Brain microvascular endothelial cell (primary cell): ENCODE data around the gene ZNF8.

Experiments
- DNase-seq: peaks from one replicate; pipeline ENCODE4 v3.0.0-alpha.2; 2020
- H3K27ac ChIP-seq: fragments of 250-450 bp; sonication (Bioruptor Pico); 2 replicates; pipeline ENCODE4 v1.5.1; 2020; ENCODE audit warnings: mild to moderate bottlenecking, moderate library complexity
- H3K27me3 ChIP-seq: fragments of 250-450 bp; sonication (Bioruptor Pico); replicated peaks from 2 replicates; pipeline ENCODE4 v1.5.1; 2020; ENCODE audit warnings: mild to moderate bottlenecking
- H3K36me3 ChIP-seq: fragments of 250-450 bp; sonication (Bioruptor Pico); replicated peaks from 2 replicates; pipeline ENCODE4 v1.5.1; 2020; ENCODE audit warnings: mild to moderate bottlenecking
- H3K4me3 ChIP-seq: 2 replicates; pipeline ENCODE4 v1.5.1; 2011; ENCODE audit warnings: low read depth, mild to moderate bottlenecking, control low read depth, low read length, moderate library complexity
- in situ Hi-C: cut with HindIII; loops from 2 replicates; pipeline ENCODE4 v1.10.0; 2017; ENCODE audit warnings: low sequenced_read_pairs, low pct_ligation_motif_present
- TF ChIP-seq, protein P1 (sequence below): IDR thresholded peaks from 2 replicates; pipeline ENCODE4 v1.5.1; 2011; ENCODE audit warnings: low read depth, mild to moderate bottlenecking, moderate library complexity, low read length, control low read depth, inconsistent platforms; ENCODE audit errors: missing control alignments

The ZNF8 gene

DNA sequence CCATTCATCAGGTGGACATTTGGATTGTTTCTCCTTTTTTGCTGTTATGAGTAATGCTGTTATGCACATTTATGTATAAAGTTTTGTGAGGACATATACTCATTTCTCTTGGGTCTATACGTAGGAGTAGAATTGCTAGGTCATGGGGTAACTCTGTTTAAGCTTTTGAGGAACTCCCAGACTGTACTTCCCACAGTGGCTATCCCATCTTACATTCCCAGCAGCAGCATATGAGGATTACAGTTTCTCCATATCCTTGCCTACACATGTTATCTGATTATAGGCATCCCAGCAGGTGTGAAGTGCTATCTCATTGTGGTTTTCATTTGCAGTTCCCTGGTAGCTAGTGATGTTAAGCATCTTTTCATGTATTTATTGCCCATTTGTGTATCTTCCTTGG is 53.9 kb downstream of the ZNF8 start:
- DNase-seq, result no peak
- no peak overlapping the region for H3K4me3 ChIP-seq
- H3K36me3 ChIP-seq, result peaks cover 13% of the 10 kb centered on the region
- H3K27ac ChIP-seq, result no peak overlapping the region
- TF ChIP-seq, protein P1, sequence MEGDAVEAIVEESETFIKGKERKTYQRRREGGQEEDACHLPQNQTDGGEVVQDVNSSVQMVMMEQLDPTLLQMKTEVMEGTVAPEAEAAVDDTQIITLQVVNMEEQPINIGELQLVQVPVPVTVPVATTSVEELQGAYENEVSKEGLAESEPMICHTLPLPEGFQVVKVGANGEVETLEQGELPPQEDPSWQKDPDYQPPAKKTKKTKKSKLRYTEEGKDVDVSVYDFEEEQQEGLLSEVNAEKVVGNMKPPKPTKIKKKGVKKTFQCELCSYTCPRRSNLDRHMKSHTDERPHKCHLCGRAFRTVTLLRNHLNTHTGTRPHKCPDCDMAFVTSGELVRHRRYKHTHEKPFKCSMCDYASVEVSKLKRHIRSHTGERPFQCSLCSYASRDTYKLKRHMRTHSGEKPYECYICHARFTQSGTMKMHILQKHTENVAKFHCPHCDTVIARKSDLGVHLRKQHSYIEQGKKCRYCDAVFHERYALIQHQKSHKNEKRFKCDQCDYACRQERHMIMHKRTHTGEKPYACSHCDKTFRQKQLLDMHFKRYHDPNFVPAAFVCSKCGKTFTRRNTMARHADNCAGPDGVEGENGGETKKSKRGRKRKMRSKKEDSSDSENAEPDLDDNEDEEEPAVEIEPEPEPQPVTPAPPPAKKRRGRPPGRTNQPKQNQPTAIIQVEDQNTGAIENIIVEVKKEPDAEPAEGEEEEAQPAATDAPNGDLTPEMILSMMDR, result no peak
- no peaks in the 10 kb centered on the region for H3K27me3 ChIP-seq
- in situ Hi-C loops, result no loop called here

DNA sequence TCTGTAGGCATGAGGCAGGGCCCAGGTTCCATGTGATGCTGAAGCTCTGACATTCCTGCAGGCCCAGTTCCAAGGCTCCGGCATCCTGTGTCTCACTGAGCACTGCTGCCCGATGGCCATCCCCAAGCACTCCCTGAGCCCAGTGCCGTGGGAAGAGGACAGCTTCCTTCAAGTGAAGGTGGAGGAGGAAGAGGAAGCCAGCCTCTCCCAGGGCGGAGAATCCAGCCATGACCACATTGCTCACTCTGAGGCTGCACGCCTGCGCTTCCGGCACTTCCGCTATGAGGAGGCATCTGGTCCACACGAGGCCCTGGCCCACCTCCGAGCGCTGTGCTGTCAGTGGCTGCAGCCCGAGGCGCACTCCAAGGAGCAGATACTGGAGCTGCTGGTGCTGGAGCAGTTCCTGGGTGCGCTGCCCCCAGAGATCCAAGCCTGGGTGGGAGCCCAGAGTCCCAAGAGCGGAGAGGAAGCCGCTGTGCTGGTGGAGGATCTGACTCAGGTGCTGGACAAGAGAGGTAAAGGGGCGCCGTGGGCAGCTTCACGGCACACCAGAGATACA is 56.0 kb downstream of the ZNF8 start:
- peaks cover 30% of the 10 kb centered on the region for H3K36me3 ChIP-seq
- no peak for DNase-seq
- no peak overlapping the region for H3K4me3 ChIP-seq

DNA sequence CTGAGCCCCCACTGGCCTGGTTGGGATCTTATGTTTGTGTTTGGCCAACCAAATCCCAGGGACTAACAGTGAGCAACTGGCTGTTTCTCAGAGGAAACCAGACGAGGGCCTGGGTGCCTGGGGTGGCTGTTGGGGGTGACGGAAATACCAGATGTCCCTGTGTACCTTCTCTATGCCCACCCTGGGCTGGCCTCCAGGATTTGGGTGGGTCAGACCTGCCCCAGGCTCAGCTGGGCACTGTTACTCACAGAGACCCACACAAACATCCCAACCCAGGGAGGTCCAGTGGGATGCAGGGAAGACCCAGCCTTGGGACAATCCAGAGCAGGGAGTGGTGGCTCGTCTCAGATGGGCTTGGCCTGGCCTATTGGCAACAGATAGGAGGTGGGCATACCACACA is 56.9 kb downstream of the ZNF8 start:
- Histone ChIP-seq H3K27me3 (no peaks in the 10 kb centered on the region), H3K4me3 (no peak overlapping the region), H3K36me3 (peaks cover 34% of the 10 kb centered on the region), H3K27ac (no peak overlapping the region)
- in situ Hi-C loops, result no loop called here
- no peak for DNase-seq
- TF ChIP-seq, protein P1, result no peak

More for the DNA sequence above, 56.0 kb downstream of the ZNF8 start:
- H3K27me3 ChIP-seq, result no peaks in the 10 kb centered on the region
- in situ Hi-C loops, result no loop called here
- TF ChIP-seq, protein P1, result no peak
- H3K27ac ChIP-seq, result no peak overlapping the region

DNA sequence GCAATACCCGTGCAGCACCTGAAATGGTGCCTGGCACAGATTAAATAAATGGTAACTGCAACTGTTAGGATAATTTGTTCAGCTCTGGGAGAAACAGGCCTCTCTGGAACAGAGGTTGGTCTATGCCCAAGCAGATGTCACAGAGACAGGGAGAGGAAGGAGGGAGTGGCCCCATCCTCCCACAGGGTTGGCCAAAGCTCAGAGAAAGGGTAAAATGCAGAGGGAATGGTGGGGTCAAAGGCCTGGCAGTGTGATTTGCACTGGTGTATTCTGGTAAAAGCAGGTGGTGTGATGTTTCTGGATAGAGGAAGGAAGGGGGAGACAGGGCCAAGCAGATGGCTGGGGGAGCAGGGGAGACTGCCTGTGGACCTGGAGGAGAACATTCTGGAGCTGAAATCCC is 57.5 kb downstream of the ZNF8 start:
- H3K27me3 ChIP-seq, result no peaks in the 10 kb centered on the region
- TF ChIP-seq, protein P1, result no peak
- no peak for DNase-seq
- H3K4me3 ChIP-seq, result no peak overlapping the region
- H3K36me3 ChIP-seq, result peaks cover 34% of the 10 kb centered on the region
- in situ Hi-C loops, result no loop called here
- no peak overlapping the region for H3K27ac ChIP-seq

DNA sequence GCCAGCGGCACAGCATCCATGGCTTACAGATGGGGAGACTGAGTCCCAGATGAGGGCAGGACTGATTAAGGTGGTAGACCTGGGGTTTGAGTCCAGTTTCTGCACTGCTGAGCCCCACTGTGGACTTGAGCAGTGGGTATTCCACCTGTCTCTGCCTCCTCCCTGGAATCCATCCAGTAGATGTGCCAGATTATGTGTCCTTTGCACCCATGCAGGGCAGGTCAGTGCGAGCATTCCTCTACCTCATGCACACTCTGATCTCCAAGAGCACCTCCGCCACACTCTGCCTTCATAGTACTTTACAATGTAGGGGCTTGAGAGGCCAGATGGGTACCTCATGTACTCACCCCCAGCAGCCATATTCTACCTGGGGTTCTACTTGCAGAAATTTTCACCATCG is 58.1 kb downstream of the ZNF8 start:
- TF ChIP-seq, protein P1, result no peak
- in situ Hi-C loops, result no loop called here
- no peak overlapping the region for H3K27ac ChIP-seq
- DNase-seq, result no peak
- no peaks in the 10 kb centered on the region for H3K27me3 ChIP-seq
- peaks cover 34% of the 10 kb centered on the region for H3K36me3 ChIP-seq
- no peak overlapping the region for H3K4me3 ChIP-seq

DNA sequence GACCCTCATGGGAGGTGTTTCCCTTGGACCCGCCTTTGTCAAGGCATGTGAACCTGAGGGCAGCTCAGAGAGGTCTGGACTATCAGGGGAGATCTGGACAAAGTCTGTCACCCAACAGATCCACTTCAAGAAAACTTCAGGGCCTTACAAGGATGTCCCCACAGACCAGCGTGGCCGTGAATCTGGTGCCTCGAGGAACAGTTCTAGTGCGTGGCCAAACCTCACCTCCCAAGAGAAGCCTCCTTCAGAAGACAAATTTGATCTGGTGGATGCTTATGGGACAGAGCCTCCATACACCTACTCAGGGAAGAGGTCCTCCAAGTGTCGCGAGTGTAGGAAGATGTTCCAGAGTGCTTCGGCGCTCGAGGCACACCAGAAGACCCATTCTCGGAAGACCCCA is 59.6 kb downstream of the ZNF8 start:
- in situ Hi-C loops, result no loop called here
- TF ChIP-seq, protein P1, result no peak
- Histone ChIP-seq H3K27me3 (no peaks in the 10 kb centered on the region), H3K27ac (no peak overlapping the region), H3K4me3 (no peak overlapping the region), H3K36me3 (peaks cover 34% of the 10 kb centered on the region)
- DNase-seq, result no peak
